T1000 (cell line): ENCODE measurements around the gene FAU.
"Not testable (repeated sequence)": the region's sequence is repeated elsewhere in the genome, so short reads cannot be mapped to it uniquely, and the experiment has no call there.

Source experiments
- DNase-seq: peaks from one replicate; lab custom pipeline; 2025; ENCODE audit warnings: mixed read lengths; lab: John Stamatoyannopoulos, UW

Gene FAU

GRCh38 chr11:65119670-65119995 lies 2.3 kb downstream of the FAU start:
- no peak for DNase-seq

- DNase-seq, result not testable (repeated sequence)
These were observed 2.9 kb downstream of the FAU start for GRCh38 chr11:65118891-65119669.

GRCh38 chr11:65118097-65118837 lies 3.7 kb downstream of the FAU start:
- DNase-seq, result no peak

GRCh38 chr11:65117206-65118096 lies 4.5 kb downstream of the FAU start, which contains the start of gene ZNHIT2:
TSS of gene ZNHIT2 (minus strand) at chr11:65117701. CDS start at chr11:65117653, 48 bp downstream.
- peak; percentile 99 for DNase-seq

GRCh38 chr11:65116370-65117205 lies 5.3 kb downstream of the FAU start:
- no peak for DNase-seq

GRCh38 chr11:65115361-65116082 lies 6.4 kb downstream of the FAU start:
- no peak for DNase-seq

- no peak for DNase-seq
These were observed 7.3 kb downstream of the FAU start for GRCh38 chr11:65114538-65115171.

- DNase-seq, result no peak
These were observed 8.1 kb downstream of the FAU start for GRCh38 chr11:65113839-65114238.

GRCh38 chr11:65113361-65113756 lies 8.6 kb downstream of the FAU start:
- no peak for DNase-seq

GRCh38 chr11:65112546-65113360 lies 9.2 kb downstream of the FAU start:
- DNase-seq, result no peak

GRCh38 chr11:65111744-65112545 lies 10.0 kb downstream of the FAU start, which contains the start of gene TM7SF2:
TSS of gene TM7SF2 (plus strand) at chr11:65111872. CDS start at chr11:65112016, 144 bp downstream.
- peak; percentile 84 for DNase-seq

GRCh38 chr11:65111159-65111743 lies 10.7 kb downstream of the FAU start:
- no peak for DNase-seq

- peak; percentile 87 for DNase-seq
These were observed 11.5 kb downstream of the FAU start for GRCh38 chr11:65110354-65110861.

- DNase-seq, result no peak
These were observed 12.4 kb downstream of the FAU start for GRCh38 chr11:65109231-65110198.

- no peak for DNase-seq
These were observed 13.3 kb downstream of the FAU start for GRCh38 chr11:65108469-65109123.
